Type B pancreatic cell (in vitro differentiated cells): ENCODE measurements around the gene AKR1C4. TPM values are rescaled to one million over a fixed set of nuclear protein-coding genes. Genes with fewer than 3 reads are reported as not detected.

Experiments
- DNase-seq: peaks from one replicate; pipeline ENCODE4 v3.0.0; 2021; ENCODE audit warnings: mixed read lengths; ENCODE audit not compliant: unreplicated experiment; ENCODE audit errors: extremely low spot score
- H3K27ac Mint-ChIP-seq: 2 replicates; pipeline ENCODE4 v1.8.0; 2021; ENCODE audit warnings: mild to moderate bottlenecking, mixed read lengths
- H3K27me3 Mint-ChIP-seq: 2 replicates; pipeline ENCODE4 v1.8.0; 2021; ENCODE audit warnings: mixed read lengths
- H3K36me3 Mint-ChIP-seq: 2 replicates; pipeline ENCODE4 v1.8.0; 2021; ENCODE audit warnings: mixed read lengths
- H3K4me1 Mint-ChIP-seq: one replicate; pipeline ENCODE4 v1.8.0; 2021; ENCODE audit warnings: mixed read lengths; ENCODE audit not compliant: unreplicated experiment
- H3K4me3 Mint-ChIP-seq: 2 replicates; pipeline ENCODE4 v1.8.0; 2021; ENCODE audit warnings: mild to moderate bottlenecking, mixed read lengths
- H3K9me3 Mint-ChIP-seq: 2 replicates; pipeline ENCODE4 v1.8.0; 2021; ENCODE audit warnings: mixed read lengths
- CTCF ChIP-seq: fragments of 200-600 bp; sonication (generic); conservative IDR thresholded peaks from 2 replicates; pipeline ENCODE4 v1.5.0; 2021; ENCODE audit warnings: antibody characterized with exemption, mild to moderate bottlenecking
- total RNA-seq: library from RNA; stranded (reverse); gene quantifications from 2 replicates; pipeline ENCODE4 v1.2.1, GENCODE V29; 2021; ENCODE audit warnings: low replicate concordance

AKR1C4 gene
- total RNA-seq, 1 donor from 2014 or later = 0.34 TPM

GRCh38 chr10:5260828-5261227, 64.2 kb downstream of the AKR1C4 start:
- Mint-ChIP-seq H3K4me3 (peak overlapping the region; percentile 48), H3K27ac (peak overlapping the region; percentile 68), H3K27me3 (no peaks in the 10 kb centered on the region), H3K36me3 (peaks cover 5% of the 10 kb centered on the region), H3K9me3 (peaks cover 7% of the 10 kb centered on the region), H3K4me1 (no peaks in the 10 kb centered on the region)
- TF ChIP-seq CTCF = no peak
- no peak for DNase-seq

- H3K27me3 Mint-ChIP-seq = no peaks in the 10 kb centered on the region
- no peaks in the 10 kb centered on the region for H3K4me1 Mint-ChIP-seq
- H3K27ac Mint-ChIP-seq = no peak overlapping the region
- no peak for TF ChIP-seq CTCF
- no peak overlapping the region for H3K4me3 Mint-ChIP-seq
- H3K36me3 Mint-ChIP-seq = peaks cover 5% of the 10 kb centered on the region
- peaks cover 7% of the 10 kb centered on the region for H3K9me3 Mint-ChIP-seq
- DNase-seq = no peak
These were observed 68.5 kb downstream of the AKR1C4 start for GRCh38 chr10:5265139-5265538.

GRCh38 chr10:5266351-5266750, 69.7 kb downstream of the AKR1C4 start:
- Mint-ChIP-seq H3K36me3 (peaks cover under 1% of the 10 kb centered on the region), H3K27ac (no peak overlapping the region), H3K4me3 (no peak overlapping the region), H3K27me3 (no peaks in the 10 kb centered on the region), H3K4me1 (no peaks in the 10 kb centered on the region), H3K9me3 (peaks cover 2% of the 10 kb centered on the region)
- no peak for DNase-seq
- no peak for TF ChIP-seq CTCF

GRCh38 chr10:5266804-5267203, 70.2 kb downstream of the AKR1C4 start:
- no peaks in the 10 kb centered on the region for H3K9me3 Mint-ChIP-seq
- H3K36me3 Mint-ChIP-seq = no peaks in the 10 kb centered on the region
- no peak for DNase-seq
- H3K27ac Mint-ChIP-seq = no peak overlapping the region
- no peak for TF ChIP-seq CTCF
- no peaks in the 10 kb centered on the region for H3K27me3 Mint-ChIP-seq
- H3K4me1 Mint-ChIP-seq = no peaks in the 10 kb centered on the region
- no peak overlapping the region for H3K4me3 Mint-ChIP-seq

- no peaks in the 10 kb centered on the region for H3K9me3 Mint-ChIP-seq
- H3K36me3 Mint-ChIP-seq = no peaks in the 10 kb centered on the region
- H3K27me3 Mint-ChIP-seq = no peaks in the 10 kb centered on the region
- DNase-seq = no peak
- H3K4me3 Mint-ChIP-seq = no peak overlapping the region
- no peak for TF ChIP-seq CTCF
- H3K4me1 Mint-ChIP-seq = no peaks in the 10 kb centered on the region
- H3K27ac Mint-ChIP-seq = no peak overlapping the region
These were observed 71.6 kb downstream of the AKR1C4 start for GRCh38 chr10:5268234-5268633.

Other genes starting within 250 kb of the AKR1C4 start
- 14.5 and 18.6 TPM in 2 replicates for gene AKR1C1, start 233.4 kb upstream of the AKR1C4 start, total RNA-seq
- gene AKR1C2, start 193.0 kb upstream of the AKR1C4 start, total RNA-seq = 87.5 and 289 TPM in 2 replicates
- 9.5 and 14.6 TPM in 2 replicates for gene AKR1C3, start 102.4 kb upstream of the AKR1C4 start, total RNA-seq
- 0.89 and 1.00 TPM in 2 replicates for gene AKR1C8, start 11.7 kb upstream of the AKR1C4 start, total RNA-seq
- 1.2 and 3.4 TPM in 2 replicates for gene UCN3, start 168.1 kb downstream of the AKR1C4 start, total RNA-seq
- 0.19 and 0.40 TPM in 2 replicates for gene TUBAL3, start 208.0 kb downstream of the AKR1C4 start, total RNA-seq
- 88.9 and 105 TPM in 2 replicates for gene NET1, start 215.7 kb downstream of the AKR1C4 start, total RNA-seq